Measurements from ENCODE around the gene TEP1.

DNA sequence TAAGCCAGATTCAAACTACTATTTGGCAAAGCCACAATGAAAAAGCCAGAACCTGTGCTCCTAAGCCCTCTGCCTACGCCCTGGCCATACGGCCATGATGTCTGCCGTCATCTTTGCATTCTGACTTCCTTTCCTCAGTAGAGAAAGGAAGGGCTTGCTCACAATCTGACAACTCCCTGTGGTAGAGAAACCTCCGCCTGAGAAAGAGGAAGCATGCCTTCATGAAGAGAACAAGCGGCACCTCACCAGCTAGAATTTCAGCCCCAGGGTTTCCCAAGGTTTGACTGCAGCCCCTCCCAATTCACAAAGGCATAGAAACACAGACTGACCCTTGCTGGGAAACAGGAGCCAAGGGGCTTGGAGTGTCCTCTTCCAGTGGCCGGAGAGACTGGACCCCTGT lies 25.7 kb downstream of the TEP1 start:
- no peak for TF ChIP-seq CTCF (IDR thresholded peaks at IDR 0.05; ENCODE audit: insufficient read depth, low read length)
- TF ChIP-seq POLR2AphosphoS5 (IDR thresholded peaks at IDR 0.05; ENCODE audit: low read depth) = no peak

Measured in HL-60 (cell line).